Fibroblast of upper back skin (primary cell): Measurements from ENCODE around the gene ATP2B1.

Experiments used
- DNase-seq: peaks from one replicate; pipeline ENCODE4 v3.0.0-alpha.2; 2013

The ATP2B1 gene

GRCh38 chr12:89650239-89650638 lies 58.4 kb downstream of the ATP2B1 start:
- DNase-seq, result no peak

GRCh38 chr12:89649820-89650219 lies 58.8 kb downstream of the ATP2B1 start:
- DNase-seq, result no peak

GRCh38 chr12:89649139-89649538 lies 59.5 kb downstream of the ATP2B1 start:
- no peak for DNase-seq

- DNase-seq, result no peak
Observed at GRCh38 chr12:89648211-89648930, 60.3 kb downstream of the ATP2B1 start.

GRCh38 chr12:89645434-89645833 lies 63.2 kb downstream of the ATP2B1 start:
- DNase-seq, result no peak

GRCh38 chr12:89642959-89643358 lies 65.7 kb downstream of the ATP2B1 start:
- no peak for DNase-seq

GRCh38 chr12:89636776-89637160 lies 71.9 kb downstream of the ATP2B1 start:
- DNase-seq, result no peak

- DNase-seq, result peak; percentile 30
Observed at GRCh38 chr12:89636052-89636775, 72.4 kb downstream of the ATP2B1 start.

- no peak for DNase-seq
Observed at GRCh38 chr12:89634508-89634907, 74.1 kb downstream of the ATP2B1 start.

- DNase-seq, result no peak
Observed at GRCh38 chr12:89632778-89633177, 75.9 kb downstream of the ATP2B1 start.

GRCh38 chr12:89622115-89622514 lies 86.5 kb downstream of the ATP2B1 start:
- DNase-seq, result peak; percentile 17

- no peak for DNase-seq
Observed at GRCh38 chr12:89621521-89621920, 87.1 kb downstream of the ATP2B1 start.

GRCh38 chr12:89619764-89620163 lies 88.9 kb downstream of the ATP2B1 start:
- DNase-seq, result no peak

- DNase-seq, result no peak
Observed at GRCh38 chr12:89618113-89618862, 90.3 kb downstream of the ATP2B1 start.

- no peak for DNase-seq
Observed at GRCh38 chr12:89610366-89610765, 98.3 kb downstream of the ATP2B1 start.

- DNase-seq, result no peak
Observed at GRCh38 chr12:89603678-89604077, 105.0 kb downstream of the ATP2B1 start.

- no peak for DNase-seq
Observed at GRCh38 chr12:89597770-89598169, 110.9 kb downstream of the ATP2B1 start.

GRCh38 chr12:89597210-89597609 lies 111.4 kb downstream of the ATP2B1 start:
- DNase-seq, result no peak

- DNase-seq, result no peak
Observed at GRCh38 chr12:89593873-89594272, 114.8 kb downstream of the ATP2B1 start.

- DNase-seq, result no peak
Observed at GRCh38 chr12:89593233-89593632, 115.4 kb downstream of the ATP2B1 start.

GRCh38 chr12:89589753-89590152 lies 118.9 kb downstream of the ATP2B1 start:
- DNase-seq, result no peak

- DNase-seq, result no peak
Observed at GRCh38 chr12:89578499-89578898, 130.1 kb downstream of the ATP2B1 start.

GRCh38 chr12:89576572-89577220 lies 131.9 kb downstream of the ATP2B1 start:
- no peak for DNase-seq
